CD4-positive, alpha-beta T cell treated with Interleukin-4 for 4 hours (primary cell): ENCODE measurements around the gene MAP2K7.
"Not testable (repeated sequence)": the region's sequence is repeated elsewhere in the genome, so short reads cannot be mapped to it uniquely, and the experiment has no call there.

Experiments
- DNase-seq: peaks from one replicate; pipeline ENCODE4 v3.0.0-alpha.2; 2020

MAP2K7 gene

DNA sequence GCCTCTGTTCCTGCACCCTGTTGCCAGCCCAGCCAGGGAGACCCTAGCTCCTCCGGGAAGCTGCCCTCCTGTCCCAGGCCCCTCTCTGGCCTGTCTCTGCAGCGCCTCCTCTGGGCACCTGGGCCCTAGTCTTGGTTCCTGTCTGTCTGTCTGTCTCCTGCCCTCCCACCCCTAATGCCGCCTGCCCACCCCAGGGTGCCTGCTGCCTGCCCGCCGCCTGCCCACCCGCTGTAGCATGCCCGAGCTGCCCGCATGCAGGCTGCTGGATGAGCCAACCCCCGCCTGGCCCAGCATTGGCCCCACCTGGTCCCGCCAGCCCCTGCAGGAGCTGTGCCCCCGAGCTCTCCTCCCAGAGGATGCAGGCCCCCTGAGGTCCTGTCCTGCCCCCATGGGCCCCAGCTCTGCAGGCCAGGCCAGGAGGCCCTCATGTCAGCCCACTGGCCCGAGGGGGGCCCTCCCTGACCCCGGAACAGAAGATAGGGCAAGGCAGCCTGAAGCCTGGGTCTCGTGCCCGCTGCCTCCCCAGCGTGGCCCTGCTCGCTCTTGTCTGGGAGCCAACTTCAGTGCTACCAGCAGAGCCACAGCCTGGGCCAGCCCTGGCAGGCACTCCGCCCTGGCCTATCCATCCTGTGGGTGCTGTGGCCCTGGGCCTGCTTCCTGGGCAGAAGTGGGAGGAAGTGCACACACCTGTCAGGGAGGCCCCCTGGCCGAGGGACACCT lies 5.2 kb downstream of the MAP2K7 start:
- no peak for DNase-seq

DNA sequence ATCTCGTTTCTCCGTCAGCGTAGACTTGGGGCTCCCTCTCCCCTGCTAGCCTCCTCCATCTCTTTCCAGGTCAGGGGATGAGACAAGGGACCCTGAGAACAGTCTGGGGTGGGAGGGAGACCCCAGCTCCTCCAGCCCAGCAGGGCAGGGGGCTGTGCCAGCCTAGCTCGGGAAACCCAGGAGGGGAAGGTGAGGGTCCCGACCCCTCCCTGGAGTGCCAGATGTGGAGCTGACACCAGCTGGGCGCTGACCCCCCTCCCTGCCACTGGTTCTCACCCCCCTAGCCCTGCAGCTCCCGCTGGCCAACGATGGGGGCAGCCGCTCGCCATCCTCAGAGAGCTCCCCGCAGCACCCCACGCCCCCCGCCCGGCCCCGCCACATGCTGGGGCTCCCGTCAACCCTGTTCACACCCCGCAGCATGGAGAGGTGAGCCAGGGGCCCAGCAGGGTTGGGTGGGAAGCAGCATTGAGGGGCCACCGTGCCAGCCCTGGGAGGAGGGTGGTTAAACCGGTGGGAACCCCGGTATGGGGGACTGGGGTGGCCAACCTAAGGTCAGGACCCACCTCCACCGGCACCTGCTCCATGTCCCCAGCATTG lies 5.9 kb downstream of the MAP2K7 start:
- no peak for DNase-seq

DNA sequence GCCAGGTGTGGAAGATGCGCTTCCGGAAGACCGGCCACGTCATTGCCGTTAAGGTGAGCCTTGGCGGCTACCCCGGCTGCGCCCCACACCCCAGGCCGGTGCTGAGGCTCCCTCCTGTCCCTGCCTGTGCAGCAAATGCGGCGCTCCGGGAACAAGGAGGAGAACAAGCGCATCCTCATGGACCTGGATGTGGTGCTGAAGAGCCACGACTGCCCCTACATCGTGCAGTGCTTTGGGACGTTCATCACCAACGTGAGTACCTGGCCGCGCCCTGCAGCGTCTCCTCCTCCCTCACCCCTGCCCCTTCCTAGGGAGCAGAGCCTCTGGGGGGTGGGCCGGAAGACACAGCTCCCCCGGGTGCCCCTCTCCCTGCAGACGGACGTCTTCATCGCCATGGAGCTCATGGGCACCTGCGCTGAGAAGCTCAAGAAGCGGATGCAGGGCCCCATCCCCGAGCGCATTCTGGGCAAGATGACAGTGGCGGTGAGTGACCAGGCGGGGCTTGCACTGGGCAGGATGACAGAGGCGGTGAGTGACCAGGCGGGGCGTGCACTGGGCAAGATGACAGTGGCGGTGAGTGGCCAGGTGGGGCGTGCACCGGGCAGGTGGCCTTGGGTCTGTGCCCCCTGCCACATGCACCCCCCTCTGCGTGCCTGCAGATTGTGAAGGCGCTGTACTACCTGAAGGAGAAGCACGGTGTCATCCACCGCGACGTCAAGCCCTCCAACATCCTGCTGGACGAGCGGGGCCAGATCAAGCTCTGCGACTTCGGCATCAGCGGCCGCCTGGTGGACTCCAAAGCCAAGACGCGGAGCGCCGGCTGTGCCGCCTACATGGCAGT lies 6.9 kb downstream of the MAP2K7 start:
- no peak for DNase-seq

DNA sequence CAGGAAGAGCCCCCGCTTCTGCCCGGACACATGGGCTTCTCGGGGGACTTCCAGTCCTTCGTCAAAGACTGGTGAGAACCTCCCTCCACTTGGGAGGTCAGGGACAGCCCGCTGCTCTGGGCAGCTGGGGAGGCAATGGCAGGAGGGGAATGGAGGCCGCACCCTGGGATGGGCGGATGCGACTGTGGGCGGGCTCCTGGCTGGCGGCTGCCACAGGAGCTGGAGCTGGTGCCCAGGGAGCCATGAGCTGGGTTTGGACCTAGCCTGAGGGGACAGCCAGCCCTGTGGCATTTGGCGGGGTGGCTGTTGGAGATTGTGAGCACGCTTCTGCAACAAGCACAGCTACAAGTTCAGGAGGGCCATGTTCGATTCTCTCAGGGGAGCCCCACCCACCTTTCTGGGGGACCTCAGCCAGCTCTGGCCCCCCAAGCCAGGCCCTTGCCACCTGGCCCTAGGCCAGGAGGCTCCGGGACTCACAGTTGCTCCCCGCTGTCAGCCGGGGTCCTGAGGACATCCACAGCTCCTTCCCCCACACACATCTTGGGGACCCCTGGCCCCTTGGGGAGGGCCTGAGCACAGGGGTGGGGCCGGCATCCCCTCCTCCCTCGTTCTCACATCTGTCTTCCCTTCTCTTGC lies 7.9 kb downstream of the MAP2K7 start:
- DNase-seq, result no peak

DNA sequence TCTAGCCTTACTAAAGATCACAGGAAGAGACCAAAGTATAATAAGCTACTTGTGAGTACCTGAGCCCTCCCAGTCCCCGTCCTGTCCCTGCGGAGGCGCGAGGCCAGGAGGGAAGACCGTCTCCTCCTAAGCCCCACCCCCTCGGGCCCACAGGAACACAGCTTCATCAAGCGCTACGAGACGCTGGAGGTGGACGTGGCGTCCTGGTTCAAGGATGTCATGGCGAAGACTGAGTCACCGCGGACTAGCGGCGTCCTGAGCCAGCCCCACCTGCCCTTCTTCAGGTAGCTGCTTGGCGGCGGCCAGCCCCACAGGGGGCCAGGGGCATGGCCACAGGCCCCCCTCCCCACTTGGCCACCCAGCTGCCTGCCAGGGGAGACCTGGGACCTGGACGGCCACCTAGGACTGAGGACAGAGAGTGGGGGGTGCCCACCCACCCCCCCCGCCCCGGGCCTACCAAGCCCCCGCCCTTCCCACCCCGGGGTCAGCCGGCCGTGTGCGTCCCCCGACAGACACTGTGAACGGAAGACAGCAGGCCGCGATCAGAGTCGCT lies 8.5 kb downstream of the MAP2K7 start:
- DNase-seq, result no peak

DNA sequence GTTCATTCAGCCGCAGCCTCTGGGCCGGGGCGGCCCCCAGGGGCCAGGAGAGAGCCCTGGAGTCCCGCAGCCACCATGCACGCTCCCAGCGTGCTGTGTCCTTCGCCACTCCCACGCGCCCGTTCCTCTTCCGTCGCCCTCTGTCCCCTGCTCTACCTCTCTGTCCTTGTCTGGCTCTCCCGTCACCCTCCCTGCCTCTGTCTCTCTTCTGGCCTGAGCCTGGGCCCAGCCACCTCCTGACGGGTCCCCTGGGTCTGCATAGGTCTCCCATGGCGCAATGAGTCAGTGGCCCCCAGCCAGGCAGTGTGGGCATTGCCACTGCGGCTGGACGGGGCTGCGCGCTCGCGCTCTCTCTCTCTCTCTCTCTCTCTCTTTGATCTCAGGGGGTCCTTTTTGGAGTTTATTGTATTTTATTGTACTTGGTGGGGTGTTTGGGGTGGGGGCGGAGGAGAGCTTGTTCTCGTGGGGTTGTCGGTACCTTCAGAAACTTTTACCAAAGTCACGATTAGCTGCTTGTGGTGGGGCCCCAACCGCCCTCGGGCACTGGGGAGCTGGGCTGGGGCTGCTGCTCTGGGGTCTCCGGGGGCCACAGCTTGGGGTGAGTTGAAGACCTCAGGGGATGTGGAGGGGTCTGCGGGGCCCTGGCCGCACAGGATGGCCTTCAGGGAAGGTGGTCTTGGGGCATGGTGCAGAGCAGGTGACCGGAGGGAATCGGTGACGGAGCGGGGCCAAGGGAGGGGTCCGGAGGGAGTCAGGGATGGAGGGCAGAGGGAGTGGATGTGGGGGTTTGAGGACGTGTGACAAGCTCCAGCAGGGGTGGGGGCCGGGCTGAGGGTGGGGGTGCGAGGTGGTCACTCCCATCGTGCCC lies 9.3 kb downstream of the MAP2K7 start:
- no peak for DNase-seq

DNA sequence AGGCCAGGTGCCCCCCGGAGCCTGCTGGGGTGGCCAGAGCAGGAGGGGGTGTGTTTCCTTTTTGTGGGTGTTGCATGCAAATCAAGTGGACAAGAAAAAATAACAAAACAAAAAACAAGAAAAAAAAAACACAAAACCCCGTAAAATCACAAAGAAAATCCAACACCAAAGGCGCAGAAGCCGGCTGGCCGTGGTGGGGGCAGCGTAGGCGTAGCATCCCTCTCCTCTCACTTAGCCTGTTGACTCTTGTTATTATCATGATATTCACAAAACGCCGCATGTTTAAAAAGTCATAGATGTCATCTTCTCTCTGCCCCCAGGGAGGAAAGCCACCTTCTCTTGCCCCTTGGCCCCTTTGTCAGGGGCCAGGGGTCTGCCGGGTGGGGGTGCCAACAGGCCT lies 10.0 kb downstream of the MAP2K7 start:
- no peak for DNase-seq

DNA sequence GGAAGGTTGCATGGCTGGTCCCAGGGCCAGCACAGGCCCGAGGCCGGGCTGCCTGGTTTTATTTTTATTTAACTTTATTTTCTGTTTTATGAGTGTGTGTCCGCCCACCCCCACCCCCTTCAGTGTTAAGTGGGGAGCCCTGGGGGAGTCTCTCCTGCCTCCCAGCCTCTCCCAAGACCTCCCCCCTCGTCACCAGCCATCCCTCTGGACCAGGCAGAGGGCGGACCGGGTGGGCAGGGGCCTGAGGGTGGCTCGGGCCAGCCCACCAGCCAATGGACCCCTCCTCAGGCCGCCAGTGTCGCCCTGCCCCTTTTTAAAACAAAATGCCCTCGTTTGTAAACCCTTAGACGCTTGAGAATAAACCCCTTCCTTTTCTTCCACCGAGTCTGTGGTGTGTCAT lies 10.4 kb downstream of the MAP2K7 start:
- DNase-seq, result no peak

DNA sequence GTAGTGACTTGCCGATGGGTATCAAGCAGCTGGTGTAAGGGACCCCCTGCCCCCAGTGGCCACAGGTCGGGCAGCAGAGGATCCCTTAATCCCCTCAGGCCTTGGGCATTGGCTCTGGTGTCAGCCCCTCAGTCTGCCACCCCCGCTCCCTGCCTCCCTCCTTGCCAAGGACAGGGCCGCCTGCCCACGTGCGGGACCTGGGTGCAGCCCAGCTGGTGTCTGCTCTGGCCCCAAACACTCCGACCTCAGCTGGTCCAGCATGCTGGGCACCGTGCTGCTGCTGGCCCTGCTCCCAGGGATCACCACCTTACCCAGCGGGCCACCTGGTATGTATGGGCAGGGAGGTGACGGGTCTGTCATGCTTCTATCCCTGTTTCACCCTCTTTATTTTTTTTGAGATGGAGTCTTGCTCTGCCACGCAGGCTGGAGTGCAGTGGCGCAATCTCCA lies 10.9 kb downstream of the MAP2K7 start, which contains the start of gene TGFBR3L:
TGFBR3L (plus strand) TSS at position 233 of the 448 bp plus-strand sequence.
- DNase-seq, result no peak

DNA sequence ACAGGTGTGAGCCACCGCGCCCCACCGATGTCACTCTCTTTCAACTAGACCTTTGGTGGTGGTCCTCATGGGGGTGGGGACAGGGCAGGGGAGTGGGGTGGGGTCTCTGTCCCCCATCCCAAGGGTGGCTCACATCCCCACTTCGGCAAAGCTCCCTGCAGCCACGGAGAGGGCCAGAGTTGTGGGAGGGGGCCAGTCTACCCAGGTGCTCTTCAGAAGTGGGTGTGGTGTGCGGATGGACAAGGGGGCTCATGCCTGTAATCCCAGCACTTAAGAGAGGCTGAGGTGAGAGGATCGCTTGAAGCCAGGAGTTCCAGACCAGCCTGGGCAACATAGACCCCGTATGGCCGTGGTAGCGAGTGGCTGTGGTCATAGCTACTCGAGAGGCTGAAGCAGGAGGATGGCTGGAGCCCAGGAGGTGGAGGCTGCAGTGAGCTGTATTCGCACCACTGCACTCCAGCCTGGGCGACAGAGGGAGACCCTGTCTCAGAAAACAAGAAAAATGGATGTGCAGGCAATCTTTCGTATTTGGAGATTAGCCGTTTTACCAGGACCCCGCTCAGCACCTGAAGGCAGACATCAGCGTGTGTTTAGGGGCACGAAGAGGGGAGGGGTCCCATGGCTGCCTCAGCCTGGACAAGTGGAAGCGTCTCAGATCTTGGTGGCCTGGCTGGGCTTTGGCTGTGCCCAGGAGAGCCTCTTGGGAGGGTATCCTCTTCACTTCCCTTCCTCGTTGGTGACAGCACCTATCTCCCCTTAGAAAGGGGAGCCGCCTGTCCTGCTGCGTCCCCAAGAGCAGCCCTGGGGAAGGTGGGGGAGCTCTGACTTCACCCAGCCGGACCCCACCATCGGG lies 11.8 kb downstream of the MAP2K7 start:
- DNase-seq, result no peak

DNA sequence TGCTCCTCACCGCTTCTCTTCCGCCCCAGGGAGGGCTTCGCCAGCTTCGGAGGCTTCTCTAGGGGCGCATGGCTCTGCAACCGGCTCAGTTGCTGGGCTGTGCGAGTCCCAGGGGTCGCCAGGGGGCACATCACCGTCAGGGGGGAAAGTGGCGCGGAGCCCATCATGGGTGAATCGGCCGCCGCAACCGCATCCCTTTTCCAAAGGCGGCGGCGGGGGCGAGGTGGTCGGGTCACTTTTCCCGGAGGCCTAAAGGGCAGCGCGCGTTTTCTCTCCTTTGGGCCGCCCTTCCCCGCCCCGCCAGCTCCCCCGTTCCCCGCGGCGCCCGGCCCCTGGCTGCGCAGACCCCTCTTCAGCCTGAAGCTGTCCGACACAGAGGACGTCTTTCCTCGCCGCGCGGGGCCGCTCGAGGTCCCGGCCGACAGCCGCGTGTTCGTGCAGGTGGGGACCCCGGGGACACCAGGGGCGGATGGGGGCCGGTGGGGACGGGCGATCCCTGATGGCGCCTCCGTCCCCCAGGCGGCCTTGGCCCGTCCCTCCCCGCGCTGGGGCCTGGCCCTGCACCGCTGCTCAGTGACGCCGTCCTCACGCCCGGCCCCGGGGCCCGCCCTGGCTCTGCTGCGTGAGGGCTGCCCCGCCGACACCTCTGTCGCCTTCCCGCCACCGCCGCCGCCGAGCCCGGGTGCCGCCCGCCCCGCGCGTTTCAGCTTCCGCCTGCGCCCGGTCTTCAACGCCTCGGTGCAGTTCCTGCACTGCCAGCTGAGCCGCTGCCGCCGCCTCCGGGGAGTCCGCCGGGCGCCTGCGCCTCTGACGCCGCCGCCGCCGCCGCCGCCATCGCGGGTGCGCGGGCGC lies 12.7 kb downstream of the MAP2K7 start:
- DNase-seq, result peak; percentile 20

DNA sequence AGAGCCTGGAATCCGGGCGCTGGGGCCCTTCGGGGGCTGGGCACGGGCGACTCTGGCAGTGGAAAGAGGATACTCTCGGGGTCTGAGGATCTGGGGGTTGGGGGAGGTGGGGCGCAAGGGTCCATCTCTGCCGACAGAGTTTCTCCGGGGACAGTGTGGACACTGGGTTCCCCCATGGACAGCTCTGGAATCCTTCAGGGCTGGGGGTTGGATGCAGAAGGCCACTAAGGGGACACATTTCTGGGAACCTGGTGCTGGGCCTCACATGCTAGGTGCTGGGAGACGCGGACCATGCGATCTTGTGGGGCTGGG lies 13.2 kb downstream of the MAP2K7 start:
- no peak for DNase-seq

DNA sequence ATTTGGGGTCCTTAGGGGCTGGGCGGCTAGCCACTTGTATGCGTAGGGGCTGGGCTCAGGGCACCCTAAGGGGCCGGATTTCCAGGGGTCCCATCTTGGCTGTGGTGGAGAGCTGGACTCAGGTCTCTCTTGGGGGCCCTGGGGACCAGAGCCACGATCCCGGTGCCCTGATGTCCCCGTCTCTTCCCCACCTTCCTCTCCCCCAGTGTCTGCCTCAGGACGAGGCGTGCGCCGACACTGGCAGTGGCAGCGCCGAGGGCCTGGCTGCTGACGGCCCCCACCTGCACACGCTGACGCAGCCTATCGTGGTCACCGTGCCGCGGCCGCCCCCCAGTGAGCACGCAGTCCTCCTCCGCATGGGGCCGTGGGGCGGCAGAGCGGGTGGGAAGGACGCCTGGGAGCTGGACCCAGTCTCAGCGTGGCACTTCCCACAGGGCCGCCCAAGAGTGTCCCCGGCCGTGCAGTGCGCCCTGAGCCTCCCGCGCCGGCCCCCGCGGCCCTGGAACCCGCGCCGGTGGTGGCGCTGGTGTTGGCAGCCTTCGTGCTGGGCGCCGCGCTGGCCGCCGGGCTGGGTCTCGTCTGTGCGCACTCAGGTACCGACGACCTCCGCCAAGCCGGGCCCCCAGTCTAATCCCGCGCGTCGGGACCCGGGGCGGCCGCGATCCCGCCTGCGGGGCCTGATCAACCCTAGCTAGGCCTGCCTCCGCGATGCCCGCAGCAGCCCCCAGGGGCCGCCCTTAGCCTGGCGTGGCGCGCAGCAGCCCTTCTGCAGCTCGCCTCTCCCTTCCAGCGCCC lies 13.8 kb downstream of the MAP2K7 start:
- peak; percentile 45 for DNase-seq

DNA sequence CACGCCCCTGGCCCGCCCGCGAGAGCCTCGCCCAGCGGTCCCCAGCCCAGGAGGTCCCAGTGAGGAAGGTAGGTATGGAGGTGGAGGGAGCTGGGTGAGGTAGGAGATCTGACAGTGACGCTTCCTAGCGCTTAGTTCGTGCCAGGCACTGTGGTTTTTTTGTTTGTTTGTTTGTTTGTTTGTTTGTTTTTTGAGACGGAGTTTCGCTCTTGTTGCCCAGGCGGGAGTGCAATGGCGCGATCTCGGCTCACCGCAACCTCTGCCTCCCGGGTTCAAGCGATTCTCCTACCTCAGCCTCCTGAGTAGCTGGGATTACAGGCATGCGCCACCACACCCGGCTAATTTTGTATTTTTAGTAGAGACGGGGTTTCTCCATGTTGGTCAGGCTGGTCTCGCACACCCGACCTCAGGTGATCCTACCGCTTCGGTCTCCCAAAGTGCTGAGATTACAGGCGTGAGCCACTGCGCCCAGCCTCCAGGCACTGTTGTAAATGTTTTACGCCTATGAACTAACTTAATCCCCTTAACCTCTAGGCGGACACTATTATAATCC lies 14.5 kb downstream of the MAP2K7 start:
- DNase-seq, result not testable (repeated sequence)

DNA sequence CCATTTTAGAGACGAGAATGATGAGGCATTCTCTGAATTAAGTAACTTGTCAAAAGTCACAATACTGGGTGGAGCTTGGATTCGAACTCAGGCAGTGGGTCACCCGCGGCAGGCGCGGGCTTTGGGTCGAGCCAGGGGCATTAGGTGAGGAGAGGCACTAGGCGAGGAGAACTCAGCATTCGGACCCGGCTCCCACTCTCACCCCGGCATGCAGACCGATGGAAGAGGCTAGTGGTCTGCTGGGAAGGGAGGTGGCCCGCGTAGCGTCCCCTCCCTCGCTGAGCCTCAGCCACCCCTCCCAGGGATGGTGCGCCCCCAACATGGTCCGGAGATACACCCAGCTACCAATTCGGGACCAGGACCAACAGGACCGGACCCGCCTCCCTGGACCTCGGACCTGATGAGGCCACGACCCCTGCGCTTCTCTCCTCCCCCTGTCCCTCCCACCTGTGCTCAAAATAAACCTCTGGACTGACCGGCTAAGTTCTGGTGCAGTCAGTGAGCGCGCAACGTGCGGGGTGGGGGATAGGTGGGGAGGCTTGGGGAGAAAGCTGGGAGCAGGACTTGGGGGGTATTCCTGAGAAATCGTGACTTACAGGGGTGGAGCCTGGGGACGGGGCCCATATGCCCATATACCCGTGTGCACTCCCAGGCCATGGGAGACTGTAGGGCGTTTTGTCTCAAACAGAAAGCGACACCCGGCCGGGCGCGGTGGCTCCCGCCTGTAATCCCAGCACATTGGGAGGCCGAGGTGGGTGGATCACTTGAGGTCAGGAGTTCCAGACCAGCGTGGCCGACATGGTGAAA lies 15.1 kb downstream of the MAP2K7 start:
- no peak for DNase-seq

DNA sequence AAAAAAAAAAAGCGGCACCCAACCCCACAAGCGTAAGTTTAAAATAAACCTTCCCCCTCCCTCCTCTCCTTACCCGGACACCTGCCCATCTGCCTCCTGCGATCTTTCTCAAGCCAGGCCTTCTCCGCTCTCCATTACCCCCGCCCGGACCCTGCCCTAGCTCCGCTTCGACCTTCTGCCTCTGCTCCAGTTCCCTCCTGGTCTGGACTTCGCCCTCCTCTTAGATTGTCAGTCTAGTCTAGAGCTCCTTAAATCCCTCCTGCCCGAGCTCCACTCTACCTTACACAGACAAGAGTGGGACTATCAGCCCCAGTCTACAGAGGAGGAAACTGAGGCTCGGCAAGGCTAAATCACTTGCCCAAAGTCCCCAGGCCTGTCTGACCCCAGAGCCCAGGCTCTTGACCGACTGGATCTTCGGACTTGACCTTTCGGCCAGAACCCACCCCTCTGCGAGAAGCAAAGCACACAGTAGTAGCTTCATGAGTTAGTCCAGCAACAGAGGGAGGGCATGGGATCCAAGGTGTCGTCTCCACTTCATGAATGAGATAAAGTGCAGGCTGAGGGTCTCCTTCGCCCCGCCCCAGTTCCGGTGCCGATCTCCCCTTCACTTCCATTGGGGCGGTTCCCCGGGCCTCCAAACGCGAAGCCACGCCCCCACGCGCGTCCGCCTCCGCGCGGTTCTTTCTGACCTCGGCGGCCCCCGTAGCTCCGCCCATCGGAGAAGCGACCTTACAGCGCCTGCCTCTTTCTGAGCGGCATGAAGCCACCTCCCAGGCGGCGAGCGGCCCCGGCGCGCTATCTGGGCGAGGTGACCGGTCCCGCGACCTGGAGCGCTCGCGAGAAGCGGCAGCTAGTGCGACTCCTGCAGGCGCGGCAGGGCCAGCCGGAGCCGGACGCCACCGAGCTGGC lies 16.2 kb downstream of the MAP2K7 start, which contains the start of gene SNAPC2:
SNAPC2 (plus strand) TSS at position 729 of the 909 bp plus-strand sequence; CDS start at position 758, 29 bp downstream.
- peak; percentile 96 for DNase-seq
